ENCODE data around the gene RBM33. TPM values are rescaled to one million over a fixed set of nuclear protein-coding genes. Genes with fewer than 3 reads are reported as not detected.

The RBM33 gene
- polyA plus RNA-seq, 3 donors, result 15.0 to 27.7 (median 22.2) TPM

- no peak overlapping the region for H3K4me3 Mint-ChIP-seq
- H3K4me1 Mint-ChIP-seq, result peaks cover 20% of the 10 kb centered on the region
- peaks cover 58 to 72% of the 10 kb centered on the region in 2 donors for H3K36me3 Mint-ChIP-seq
- Histone ChIP-seq H3K9ac (ENCODE audit: insufficient read depth, low read length, poor library complexity, severe bottlenecking) (no peak overlapping the region), H3K27ac (ENCODE audit: low read depth in 1 of 2, low read length in 2 of 2) (no peak overlapping the region), H3K27me3 (ENCODE audit: control insufficient read depth in 2 of 2, insufficient read depth in 2 of 2, low read length in 2 of 2) (no peaks in the 10 kb centered on the region), H3K4me1 (ENCODE audit: control insufficient read depth in 1 of 2, insufficient read depth in 2 of 2, low read length in 2 of 2) (peaks cover 5 to 10% of the 10 kb centered on the region in 2 donors), H4K20me1 (ENCODE audit: insufficient read depth, low read length) (peaks cover 89% of the 10 kb centered on the region), H3K4me3 (replicated peaks in 1 of 3; ENCODE audit: low read depth in 2 of 3, low read length in 3 of 3) (no peak overlapping the region), H3K36me3 (replicated peaks in 1 of 2; ENCODE audit: control insufficient read depth in 1 of 2, insufficient read depth in 2 of 2, low read length in 2 of 2) (peaks cover 67 to 92% of the 10 kb centered on the region in 2 donors), H3K9me3 (replicated peaks in 1 of 2; ENCODE audit: control insufficient read depth in 1 of 2, insufficient read depth in 1 of 2, low read length in 2 of 2) (no peaks in the 10 kb centered on the region), H3K4me2 (replicated peaks; ENCODE audit: extremely low read depth, low read length, poor library complexity, severe bottlenecking) (no peak overlapping the region), H2AFZ (ENCODE audit: insufficient read depth, low read depth, low read length, poor library complexity, severe bottlenecking) (no peak overlapping the region), H3K79me2 (ENCODE audit: insufficient read depth, low read length) (peaks cover 67% of the 10 kb centered on the region)
- H3K27ac Mint-ChIP-seq, result peak overlapping the region in 1 of 7 donors; percentile 33
- no peak for DNase-seq
- 97% methylated on average over 5 of the region's 12 CpGs for WGBS (ENCODE audit: insufficient coverage)
- no peak for TF ChIP-seq CTCF (IDR thresholded peaks at IDR 0.05)
- no peaks in the 10 kb centered on the region for H3K27me3 Mint-ChIP-seq (ENCODE audit: low read depth in 3 of 3)
- H3K9me3 Mint-ChIP-seq, result no peaks in the 10 kb centered on the region
- intact Hi-C loops (cut with micrococcal nuclease), result no loop called here
Measured at GRCh38 chr7:155717010-155717744, 72.7 kb downstream of the RBM33 start.

DNA sequence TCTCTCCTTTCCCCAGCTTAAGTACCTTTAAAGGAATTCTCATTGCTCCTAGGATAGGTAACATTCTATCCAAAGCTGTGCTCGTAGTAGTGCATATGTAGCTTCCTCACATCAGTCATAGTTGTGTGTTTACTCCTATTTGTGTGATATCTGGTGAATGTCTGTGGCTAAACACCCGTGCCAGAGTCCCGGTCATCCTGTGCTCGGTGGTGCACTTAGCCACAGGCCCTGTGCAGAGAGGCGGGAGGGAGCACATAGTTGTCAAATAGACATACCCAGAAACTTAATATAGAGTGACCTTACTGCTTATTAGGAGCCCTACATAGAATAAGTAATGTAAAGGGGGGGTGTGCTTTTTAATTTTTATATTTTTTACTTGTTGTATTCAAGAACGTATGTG lies 76.6 kb downstream of the RBM33 start:
- H3K4me1 ChIP-seq (ENCODE audit: control insufficient read depth in 1 of 2, insufficient read depth in 2 of 2, low read length in 2 of 2), result peaks cover 10 to 15% of the 10 kb centered on the region in 2 donors
- Mint-ChIP-seq H3K9me3 (no peaks in the 10 kb centered on the region), H3K27ac (peak overlapping the region in 1 of 7 donors; percentile 23), H3K4me3 (no peak overlapping the region), H3K4me1 (peaks cover 22% of the 10 kb centered on the region), H3K36me3 (peaks cover 46 to 69% of the 10 kb centered on the region in 2 donors), H3K27me3 (ENCODE audit: low read depth in 3 of 3) (no peaks in the 10 kb centered on the region)
- no peak overlapping the region for H3K4me3 ChIP-seq (replicated peaks in 1 of 3; ENCODE audit: low read depth in 2 of 3, low read length in 3 of 3)
- no peaks in the 10 kb centered on the region for H3K27me3 ChIP-seq (ENCODE audit: control insufficient read depth in 2 of 2, insufficient read depth in 2 of 2, low read length in 2 of 2)
- H3K36me3 ChIP-seq (replicated peaks in 1 of 2; ENCODE audit: control insufficient read depth in 1 of 2, insufficient read depth in 2 of 2, low read length in 2 of 2), result peaks cover 41 to 87% of the 10 kb centered on the region in 2 donors
- intact Hi-C loops (cut with micrococcal nuclease), result no loop called here
- no peak overlapping the region for H3K9ac ChIP-seq (ENCODE audit: insufficient read depth, low read length, poor library complexity, severe bottlenecking)
- TF ChIP-seq CTCF (IDR thresholded peaks at IDR 0.05), result no peak
- WGBS (ENCODE audit: insufficient coverage), result no CpG with 5 or more reads among the region's 6 CpGs
- no peaks in the 10 kb centered on the region for H3K9me3 ChIP-seq (replicated peaks in 1 of 2; ENCODE audit: control insufficient read depth in 1 of 2, insufficient read depth in 1 of 2, low read length in 2 of 2)
- H4K20me1 ChIP-seq (ENCODE audit: insufficient read depth, low read length), result peaks cover 89% of the 10 kb centered on the region
- no peak overlapping the region for H2AFZ ChIP-seq (ENCODE audit: insufficient read depth, low read depth, low read length, poor library complexity, severe bottlenecking)
- H3K4me2 ChIP-seq (replicated peaks; ENCODE audit: extremely low read depth, low read length, poor library complexity, severe bottlenecking), result no peak overlapping the region
- H3K27ac ChIP-seq (ENCODE audit: low read depth in 1 of 2, low read length in 2 of 2), result no peak overlapping the region
- peaks cover 71% of the 10 kb centered on the region for H3K79me2 ChIP-seq (ENCODE audit: insufficient read depth, low read length)
- no peak for DNase-seq
